HepG2 (cell line): ENCODE measurements around the gene SLC26A3. TPM values are rescaled to one million over a fixed set of nuclear protein-coding genes. Genes with fewer than 3 reads are reported as not detected.

ENCODE experiments used
- ATAC-seq: fragments of 200-7000 bp; cut with Tn5 transposase; 3 replicates; pipeline ENCODE4 v1.9.1; 2020; ENCODE audit warnings: mild to moderate bottlenecking, moderate library complexity
- BruUV-seq: library from RNA; stranded (reverse); fragments of 400-500 nt; replicated peaks from 2 replicates; lab custom pipeline; 2021; lab: Mats Ljungman, UMichigan
- CTCF ChIA-PET: fragments of 300-600 bp; formaldehyde crosslinking; extraction: SDS; loops from one replicate; lab custom pipeline; 2021; ENCODE audit warnings: low total read pairs, inconsistent platforms, low intra/inter-chr PET ratio; lab: Yijun Ruan, JAX
- POLR2A ChIA-PET: fragments of 350-600 bp; sonication (Branson Sonifier 250); formaldehyde crosslinking; loops from one replicate; lab custom pipeline; 2020; ENCODE audit warnings: antibody characterized with exemption, inconsistent platforms; lab: Yijun Ruan, JAX
- DNase-seq: peaks from one replicate; pipeline ENCODE4 v3.0.0-alpha.2; 2015; ENCODE audit warnings: low spot score
- FAIRE-seq: peaks from 3 replicates; lab custom pipeline; 2011; peaks lifted over from hg19 to GRCh38; lab: Jason Lieb, UNC
- H2AFZ ChIP-seq: one replicate; pipeline ENCODE4 v1.6.1; 2011; ENCODE audit warnings: low read length, inconsistent platforms
- H3K27ac ChIP-seq: fragments of 300-600 bp; 3 replicates; pipeline ENCODE4 v1.8.0; 2011; ENCODE audit warnings: mixed run types, mild to moderate bottlenecking, mixed read lengths, low read length, inconsistent platforms; ENCODE audit not compliant: insufficient read depth; ENCODE audit errors: extremely low read length
- H3K27me3 ChIP-seq, 2 experiments: fragments of 200-600 bp in 1 of 2; 2 replicates in 1 of 2; 3 replicates in 1 of 2; pipeline versions ENCODE4 v1.6.0 to v1.8.0; 2011; ENCODE audit warnings: low read length in 2 of 2, mild to moderate bottlenecking in 2 of 2, moderate library complexity in 2 of 2, inconsistent platforms in 1 of 2; ENCODE audit not compliant: insufficient read depth in 2 of 2, control insufficient read depth in 1 of 2
- H3K36me3 ChIP-seq, 2 experiments: fragments of 200-600 bp in 1 of 2; replicated peaks in 1 of 2; 2 replicates in 1 of 2; 3 replicates in 1 of 2; pipeline versions ENCODE4 v1.5.1 to v1.8.0; 2011; ENCODE audit warnings: low read length in 2 of 2, inconsistent platforms in 1 of 2; ENCODE audit not compliant: insufficient read depth in 2 of 2, control insufficient read depth in 1 of 2
- H3K4me1 ChIP-seq: 2 replicates; pipeline ENCODE4 v1.5.1; 2012; ENCODE audit warnings: low read length, inconsistent platforms; ENCODE audit not compliant: insufficient read depth
- H3K4me2 ChIP-seq: 2 replicates; pipeline ENCODE4 v1.6.0; 2011; ENCODE audit warnings: low read depth, low read length, inconsistent platforms
- H3K4me3 ChIP-seq, 3 experiments: fragments of 200-600 bp in 1 of 3; sonication (generic), shearing (Covaris generic) in 1 of 3; replicated peaks in 1 of 3; 2 replicates each; pipeline ENCODE4 v1.5.1; 2011 to 2016; ENCODE audit warnings: low read length in 3 of 3, inconsistent platforms in 2 of 3, low read depth in 2 of 3, mild to moderate bottlenecking in 2 of 3, control low read depth in 1 of 3, mixed read lengths in 1 of 3; ENCODE audit not compliant: insufficient read depth in 1 of 3
- H3K79me2 ChIP-seq: one replicate; pipeline ENCODE4 v1.6.1; 2011; ENCODE audit warnings: low read length, inconsistent platforms; ENCODE audit not compliant: insufficient read depth
- H3K9ac ChIP-seq: 2 replicates; pipeline ENCODE4 v1.6.0; 2011; ENCODE audit warnings: mild to moderate bottlenecking, low read depth, low read length, inconsistent platforms; ENCODE audit not compliant: insufficient read depth
- H3K9me3 ChIP-seq: 2 replicates; pipeline ENCODE4 v1.5.1; 2012; ENCODE audit warnings: mild to moderate bottlenecking, low read length
- H4K20me1 ChIP-seq: 2 replicates; pipeline ENCODE4 v1.6.0; 2011; ENCODE audit warnings: inconsistent platforms, mild to moderate bottlenecking, low read length, moderate library complexity; ENCODE audit not compliant: insufficient read depth
- CBFB ChIP-seq: sonication (generic); formaldehyde crosslinking; IDR thresholded peaks from 2 replicates; pipeline ENCODE4 v1.4.0; 2020; ENCODE audit warnings: missing genetic modification reagents
- CEBPB ChIP-seq: IDR thresholded peaks from 2 replicates; pipeline ENCODE4 v1.6.1; 2011; ENCODE audit warnings: low read depth, low read length, improper control_type of control experiment, borderline replicate concordance
- ISX ChIP-seq: sonication (generic); formaldehyde crosslinking; conservative IDR thresholded peaks from 2 replicates; pipeline ENCODE4 v1.5.0; 2020; ENCODE audit warnings: missing genetic modification reagents
- MAZ ChIP-seq, 2 experiments: sonication (generic) in 1 of 2; formaldehyde crosslinking in 1 of 2; IDR thresholded peaks; 2 replicates each; pipeline versions ENCODE4 v1.5.0 to v1.6.1; 2012 to 2020; ENCODE audit warnings: low read depth in 2 of 2, mild to moderate bottlenecking in 2 of 2, borderline replicate concordance in 1 of 2, improper control_type of control experiment in 1 of 2, low read length in 1 of 2, missing genetic modification reagents in 1 of 2, moderate library complexity in 1 of 2
- MIER2 ChIP-seq: IDR thresholded peaks from 2 replicates; pipeline ENCODE4 v1.6.1; 2016; ENCODE audit warnings: missing biosample characterization, missing genetic modification reagents
- NONO ChIP-seq, 2 experiments: fragments of 450-650 bp in 1 of 2; sonication (generic) in 1 of 2; formaldehyde crosslinking in 1 of 2; IDR thresholded peaks in 1 of 2; conservative IDR thresholded peaks in 1 of 2; 2 replicates each; pipeline versions ENCODE4 v1.6.1 to v1.8.0; 2017 to 2022; ENCODE audit warnings: mild to moderate bottlenecking in 1 of 2, missing genetic modification reagents in 1 of 2, moderate library complexity in 1 of 2
- TGIF2 ChIP-seq: IDR thresholded peaks from 2 replicates; pipeline ENCODE4 v1.6.1; 2016; ENCODE audit warnings: control low read depth, missing compliant biosample characterization
- ZMAT3 ChIP-seq: sonication (generic); formaldehyde crosslinking; conservative IDR thresholded peaks from 2 replicates; pipeline ENCODE4 v1.7.0; 2021; ENCODE audit warnings: missing genetic modification reagents
- ZNF136 ChIP-seq: sonication (generic); formaldehyde crosslinking; IDR thresholded peaks from 2 replicates; pipeline ENCODE4 v1.8.1; 2022; ENCODE audit warnings: low read depth, mild to moderate bottlenecking, moderate library complexity, missing genetic modification reagents
- ZNF251 ChIP-seq: sonication (generic); formaldehyde crosslinking; IDR thresholded peaks from 2 replicates; pipeline ENCODE4 v1.9.0; 2021; ENCODE audit warnings: mild to moderate bottlenecking, missing genetic modification reagents
- ZNF263 ChIP-seq: sonication (generic); formaldehyde crosslinking; IDR thresholded peaks from 2 replicates; pipeline ENCODE4 v1.4.0; 2020; ENCODE audit warnings: missing genetic modification reagents
- ZNF343 ChIP-seq: sonication (generic); formaldehyde crosslinking; IDR thresholded peaks from 2 replicates; pipeline ENCODE4 v1.4.0; 2020; ENCODE audit warnings: mild to moderate bottlenecking, missing genetic modification reagents
- ZNF432 ChIP-seq: sonication (generic); formaldehyde crosslinking; IDR thresholded peaks from 2 replicates; pipeline ENCODE4 v1.5.0; 2020; ENCODE audit warnings: missing genetic modification reagents, mild to moderate bottlenecking, borderline replicate concordance
- ZNF792 ChIP-seq: IDR thresholded peaks from 2 replicates; pipeline ENCODE4 v1.6.1; 2016
- WGBS: methylation state at CpG from one replicate; pipeline ENCODE4 v1.1.6; 2017; ENCODE audit warnings: low lambda C conversion rate; 5-methylcytosine and 5-hydroxymethylcytosine counted together
- in situ Hi-C: cut with HindIII; loops from 2 replicates; pipeline ENCODE4 v1.10.0; 2017; ENCODE audit warnings: low pct_unique_long_range_greater_than_20kb; ENCODE audit not compliant: extremely low pct_ligation_motif_present
- intact Hi-C: fragments of 100-400 bp; cut with micrococcal nuclease; formaldehyde crosslinking; loops from one replicate; pipeline ENCODE4 v1.10.0; 2022; ENCODE audit not compliant: unreplicated experiment
- polyA plus RNA-seq, 8 experiments: library from polyadenylated mRNA; depleted of rRNA in 3 of 8; stranded (reverse) in 7 of 8; unstranded in 1 of 8; fragments of >200 nt; fragmentation: Illumina TruSeq in 4 of 8; extraction: Trizol in 4 of 8; gene quantifications; 2 replicates each; pipeline versions ENCODE4 v1.2.1 to v1.2.3, GENCODE V29; 2011 to 2016; ENCODE audit warnings: low read depth in 4 of 8, missing spikeins in 1 of 8, mixed read lengths in 1 of 8; ENCODE audit not compliant: insufficient read depth in 1 of 8
- total RNA-seq, 5 experiments: library from RNA; depleted of rRNA; stranded (reverse); fragments of >200 nt; fragmentation: Illumina TruSeq; extraction: Trizol; gene quantifications; 2 replicates each; pipeline ENCODE4 v1.2.3, GENCODE V29; 2016; ENCODE audit warnings: low read depth in 1 of 5
- TF ChIP-seq, protein P1 (sequence below): sonication (generic); formaldehyde crosslinking; IDR thresholded peaks from one replicate; pipeline ENCODE4 v1.5.1; 2020; ENCODE audit warnings: mild to moderate bottlenecking, missing genetic modification reagents; ENCODE audit errors: not compliant biosample characterization

Gene SLC26A3
- total and polyA plus RNA-seq, 2 of the 13 experiments (the other 11 are each of a cell fraction or from before 2014, with no cell fraction given) = 0.11 to 0.30 TPM

DNA sequence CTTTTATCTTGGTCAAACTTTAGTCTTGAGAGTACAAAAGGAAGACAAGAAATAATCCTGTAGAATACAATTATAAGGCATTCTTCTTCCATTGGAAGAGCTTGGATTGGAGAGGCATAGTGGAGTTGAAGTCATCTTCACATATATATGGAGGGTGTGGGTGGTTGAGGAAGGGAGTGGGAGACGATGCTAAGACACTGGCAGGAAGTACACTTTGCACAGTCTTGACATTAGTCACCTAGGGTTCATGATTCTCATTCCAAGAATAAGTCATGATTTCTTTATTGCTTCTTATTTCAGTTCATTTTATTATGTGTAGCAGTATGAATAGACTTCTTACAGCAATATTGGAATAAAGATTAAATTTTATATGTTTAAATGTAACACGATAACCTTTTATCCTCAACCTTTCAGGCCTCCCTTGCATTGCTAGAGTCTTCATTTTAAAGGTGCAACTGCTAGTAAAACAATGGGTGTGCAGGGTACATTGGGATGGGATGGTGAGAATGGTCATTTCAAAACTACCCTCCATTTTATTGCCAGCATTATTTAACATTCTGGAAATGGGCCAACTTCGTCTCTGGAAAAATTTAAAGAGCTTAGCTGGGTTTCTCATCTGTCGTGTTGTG, 12.3 kb upstream of the SLC26A3 start (continued):
- TF ChIP-seq, protein P1, sequence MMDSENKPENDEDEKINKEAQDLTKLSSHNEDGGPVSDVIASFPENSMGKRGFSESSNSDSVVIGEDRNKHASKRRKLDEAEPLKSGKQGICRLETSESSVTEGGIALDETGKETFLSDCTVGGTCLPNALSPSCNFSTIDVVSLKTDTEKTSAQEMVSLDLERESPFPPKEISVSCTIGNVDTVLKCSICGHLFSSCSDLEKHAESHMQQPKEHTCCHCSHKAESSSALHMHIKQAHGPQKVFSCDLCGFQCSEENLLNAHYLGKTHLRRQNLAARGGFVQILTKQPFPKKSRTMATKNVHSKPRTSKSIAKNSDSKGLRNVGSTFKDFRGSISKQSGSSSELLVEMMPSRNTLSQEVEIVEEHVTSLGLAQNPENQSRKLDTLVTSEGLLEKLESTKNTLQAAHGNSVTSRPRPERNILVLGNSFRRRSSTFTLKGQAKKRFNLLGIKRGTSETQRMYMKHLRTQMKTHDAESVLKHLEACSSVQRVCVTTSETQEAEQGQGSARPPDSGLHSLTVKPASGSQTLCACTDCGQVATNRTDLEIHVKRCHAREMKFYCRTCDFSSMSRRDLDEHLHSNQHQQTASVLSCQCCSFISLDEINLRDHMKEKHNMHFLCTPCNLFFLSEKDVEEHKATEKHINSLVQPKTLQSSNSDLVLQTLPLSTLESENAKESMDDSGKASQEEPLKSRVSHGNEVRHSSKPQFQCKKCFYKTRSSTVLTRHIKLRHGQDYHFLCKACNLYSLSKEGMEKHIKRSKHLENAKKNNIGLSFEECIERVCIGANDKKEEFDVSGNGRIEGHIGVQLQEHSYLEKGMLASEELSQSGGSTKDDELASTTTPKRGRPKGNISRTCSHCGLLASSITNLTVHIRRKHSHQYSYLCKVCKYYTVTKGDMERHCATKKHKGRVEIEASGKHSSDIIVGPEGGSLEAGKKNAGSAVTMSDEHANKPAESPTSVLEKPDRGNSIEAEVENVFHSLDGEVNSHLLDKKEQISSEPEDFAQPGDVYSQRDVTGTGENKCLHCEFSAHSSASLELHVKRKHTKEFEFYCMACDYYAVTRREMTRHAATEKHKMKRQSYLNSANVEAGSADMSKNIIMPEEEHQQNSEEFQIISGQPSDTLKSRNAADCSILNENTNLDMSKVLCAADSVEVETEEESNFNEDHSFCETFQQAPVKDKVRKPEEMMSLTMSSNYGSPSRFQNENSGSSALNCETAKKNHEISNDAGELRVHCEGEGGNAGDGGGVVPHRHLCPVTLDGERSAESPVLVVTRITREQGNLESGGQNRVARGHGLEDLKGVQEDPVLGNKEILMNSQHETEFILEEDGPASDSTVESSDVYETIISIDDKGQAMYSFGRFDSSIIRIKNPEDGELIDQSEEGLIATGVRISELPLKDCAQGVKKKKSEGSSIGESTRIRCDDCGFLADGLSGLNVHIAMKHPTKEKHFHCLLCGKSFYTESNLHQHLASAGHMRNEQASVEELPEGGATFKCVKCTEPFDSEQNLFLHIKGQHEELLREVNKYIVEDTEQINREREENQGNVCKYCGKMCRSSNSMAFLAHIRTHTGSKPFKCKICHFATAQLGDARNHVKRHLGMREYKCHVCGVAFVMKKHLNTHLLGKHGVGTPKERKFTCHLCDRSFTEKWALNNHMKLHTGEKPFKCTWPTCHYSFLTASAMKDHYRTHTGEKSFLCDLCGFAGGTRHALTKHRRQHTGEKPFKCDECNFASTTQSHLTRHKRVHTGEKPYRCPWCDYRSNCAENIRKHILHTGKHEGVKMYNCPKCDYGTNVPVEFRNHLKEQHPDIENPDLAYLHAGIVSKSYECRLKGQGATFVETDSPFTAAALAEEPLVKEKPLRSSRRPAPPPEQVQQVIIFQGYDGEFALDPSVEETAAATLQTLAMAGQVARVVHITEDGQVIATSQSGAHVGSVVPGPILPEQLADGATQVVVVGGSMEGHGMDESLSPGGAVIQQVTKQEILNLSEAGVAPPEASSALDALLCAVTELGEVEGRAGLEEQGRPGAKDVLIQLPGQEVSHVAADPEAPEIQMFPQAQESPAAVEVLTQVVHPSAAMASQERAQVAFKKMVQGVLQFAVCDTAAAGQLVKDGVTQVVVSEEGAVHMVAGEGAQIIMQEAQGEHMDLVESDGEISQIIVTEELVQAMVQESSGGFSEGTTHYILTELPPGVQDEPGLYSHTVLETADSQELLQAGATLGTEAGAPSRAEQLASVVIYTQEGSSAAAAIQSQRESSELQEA (CRISPR knock-in tag) = no peak

DNA sequence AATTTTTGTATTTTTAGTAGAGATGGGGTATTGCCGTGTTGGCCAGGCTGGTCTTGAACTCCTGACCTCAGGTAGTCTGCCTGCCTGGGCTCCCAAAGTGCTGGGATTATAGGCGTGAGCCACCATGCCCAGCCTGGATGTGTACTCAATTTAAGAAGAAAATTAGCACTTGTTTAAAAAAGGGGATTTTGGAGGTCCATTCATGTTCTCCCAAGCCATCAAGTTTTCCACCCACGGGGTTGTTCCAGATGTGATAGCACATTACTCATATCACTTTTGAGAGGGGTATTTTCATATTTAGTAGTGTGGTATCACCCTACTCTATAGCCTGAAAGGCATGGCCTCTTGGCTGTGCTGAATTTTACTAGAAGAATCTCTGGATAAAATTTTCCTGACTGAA, 10.5 kb upstream of the SLC26A3 start:
- no peak for ATAC-seq
- no peaks in the 10 kb centered on the region for H3K9me3 ChIP-seq
- H3K36me3 ChIP-seq = no peaks in the 10 kb centered on the region
- no peak overlapping the region for H3K9ac ChIP-seq
- TF ChIP-seq TGIF2 (CRISPR knock-in tag) (no peak), MAZ (IDR thresholded peaks at IDR 0.05; ENCODE audit: borderline replicate concordance, low read depth, low read length) (no peak), MAZ (CRISPR knock-in tag; IDR thresholded peaks at IDR 0.05; ENCODE audit: low read depth) (no peak), ZNF136 (CRISPR knock-in tag) (no peak), ISX (CRISPR knock-in tag) (no peak), CBFB (no peak), ZNF432 (no peak), ZNF263 (CRISPR knock-in tag) (no peak), NONO (IDR thresholded peaks at IDR 0.05) (no peak), NONO (CRISPR knock-in tag; conservative IDR thresholded peaks at IDR 0.05) (no peak), CEBPB (no peak), ZNF343 (no peak), ZNF251 (CRISPR knock-in tag) (no peak), ZNF792 (CRISPR knock-in tag) (no peak), ZMAT3 (CRISPR knock-in tag) (no peak), MIER2 (CRISPR knock-in tag) (no peak)
- no peak for DNase-seq
- H4K20me1 ChIP-seq = no peaks in the 10 kb centered on the region
- no peak overlapping the region for H3K4me2 ChIP-seq
- in situ Hi-C loops = no loop called here
- 10% methylated on average over 3 of the region's 3 CpGs for WGBS
- no peak for FAIRE-seq
- BruUV-seq = no TSS peak
- no peak overlapping the region for H3K27ac ChIP-seq
- H3K79me2 ChIP-seq = no peaks in the 10 kb centered on the region
- CTCF ChIA-PET = no interaction called here
- POLR2A ChIA-PET = no interaction called here
- no peak overlapping the region for H3K4me3 ChIP-seq
- H3K4me1 ChIP-seq = no peaks in the 10 kb centered on the region
- no peak overlapping the region for H2AFZ ChIP-seq
- intact Hi-C loops = no loop called here
- no peaks in the 10 kb centered on the region for H3K27me3 ChIP-seq
